Fibroblast of lung (primary cell): ENCODE results near the gene WTIP. TPM values are rescaled to one million over a fixed set of nuclear protein-coding genes. Genes with fewer than 3 reads are reported as not detected.
"Not testable (repeated sequence)": the region's sequence is repeated elsewhere in the genome, so short reads cannot be mapped to it uniquely, and the experiment has no call there.

ENCODE experiments used
- DNase-seq, 2 donors: peaks; one replicate each; pipeline versions ENCODE4 v3.0.0 to v3.0.0-alpha.2; 2010; ENCODE audit warnings: low read depth in 2 of 2
- H2AFZ ChIP-seq: 2 replicates; pipeline ENCODE4 v1.5.1; 2012; ENCODE audit warnings: low read length, control low read depth, inconsistent platforms
- H3K27ac ChIP-seq: 2 replicates; pipeline ENCODE4 v1.5.1; 2011; ENCODE audit warnings: low read length, control low read depth; ENCODE audit not compliant: insufficient read depth
- H3K27me3 ChIP-seq: 2 replicates; pipeline ENCODE4 v1.5.1; 2011; ENCODE audit warnings: mild to moderate bottlenecking, low read length; ENCODE audit not compliant: control insufficient read depth, insufficient read depth
- H3K36me3 ChIP-seq: 2 replicates; pipeline ENCODE4 v1.5.1; 2011; ENCODE audit warnings: low read length; ENCODE audit not compliant: control insufficient read depth, insufficient read depth
- H3K4me1 ChIP-seq: 2 replicates; pipeline ENCODE4 v1.5.1; 2011; ENCODE audit warnings: low read length; ENCODE audit not compliant: control insufficient read depth, insufficient read depth; ENCODE audit errors: extremely low read depth
- H3K4me2 ChIP-seq: 2 replicates; pipeline ENCODE4 v1.5.1; 2011; ENCODE audit warnings: low read length, control low read depth; ENCODE audit not compliant: insufficient read depth; ENCODE audit errors: extremely low read depth
- H3K4me3 ChIP-seq, 4 experiments: fragments of 200-600 bp in 1 of 4; sonication (generic) in 1 of 4; replicated peaks in 1 of 4; 2 replicates each; pipeline ENCODE4 v1.5.1; 2011 to 2016; ENCODE audit warnings: low read length in 4 of 4, low read depth in 3 of 4, mild to moderate bottlenecking in 3 of 4, control low read depth in 2 of 4, inconsistent platforms in 1 of 4, mixed read lengths in 1 of 4; ENCODE audit not compliant: insufficient read depth in 1 of 4; ENCODE audit errors: control extremely low read depth in 1 of 4
- H3K79me2 ChIP-seq: 2 replicates; pipeline ENCODE4 v1.5.1; 2012; ENCODE audit warnings: mild to moderate bottlenecking, low read length, inconsistent platforms; ENCODE audit not compliant: control insufficient read depth, insufficient read depth
- H3K9ac ChIP-seq: 2 replicates; pipeline ENCODE4 v1.5.1; 2011; ENCODE audit warnings: mild to moderate bottlenecking, low read length, control low read depth; ENCODE audit not compliant: insufficient read depth
- H3K9me3 ChIP-seq: 2 replicates; pipeline ENCODE4 v1.5.1; 2012; ENCODE audit warnings: low read depth, low read length; ENCODE audit not compliant: control insufficient read depth, insufficient read depth
- H4K20me1 ChIP-seq: 2 replicates; pipeline ENCODE4 v1.5.1; 2011; ENCODE audit warnings: low read length; ENCODE audit not compliant: control insufficient read depth, insufficient read depth; ENCODE audit errors: extremely low read depth
- CTCF ChIP-seq, 2 donors: IDR thresholded peaks in 1 of 2; conservative IDR thresholded peaks in 1 of 2; 1 replicate in 1 of 2; 2 replicates in 1 of 2; pipeline ENCODE4 v1.5.1; 2011 to 2012; ENCODE audit warnings: low read length in 2 of 2, control low read depth in 1 of 2, inconsistent platforms in 1 of 2, low read depth in 1 of 2, mild to moderate bottlenecking in 1 of 2
- EZH2 ChIP-seq: IDR thresholded peaks from 2 replicates; pipeline ENCODE4 v1.5.1; 2012; ENCODE audit warnings: low read length, control low read depth, mild to moderate bottlenecking; ENCODE audit errors: missing control alignments
- polyA plus RNA-seq, 2 donors: library from polyadenylated mRNA; depleted of rRNA in 1 of 2; stranded (reverse) in 1 of 2; unstranded in 1 of 2; fragments of >200 nt; gene quantifications; 2 replicates each; pipeline ENCODE4 v1.2.1, GENCODE V29; 2011 to 2012; ENCODE audit warnings: missing spikeins in 1 of 2
- total RNA-seq: library from RNA; depleted of rRNA; stranded (reverse); fragments of >200 nt; gene quantifications from 2 replicates; pipeline ENCODE4 v1.2.1, GENCODE V29; 2014

WTIP gene
- total and polyA plus RNA-seq, 2 donors (not counting 1 experiment from before 2014, with no cell fraction given) = 18.4 to 49.0 TPM

- no peak overlapping the region for H3K27ac ChIP-seq
Observed at GRCh38 chr19:34458677-34459076, 22.9 kb upstream of the WTIP start.

GRCh38 chr19:34459614-34460013 lies 21.9 kb upstream of the WTIP start:
- no peaks in the 10 kb centered on the region for H3K9me3 ChIP-seq
- no peak overlapping the region for H3K4me2 ChIP-seq
- H3K4me1 ChIP-seq = peaks cover under 1% of the 10 kb centered on the region
- peaks cover 2% of the 10 kb centered on the region for H4K20me1 ChIP-seq
- no peak for DNase-seq
- H3K79me2 ChIP-seq = peaks cover 36% of the 10 kb centered on the region
- TF ChIP-seq EZH2 = no peak
- no peak overlapping the region for H3K4me3 ChIP-seq
- H2AFZ ChIP-seq = no peak overlapping the region
- no peaks in the 10 kb centered on the region for H3K27me3 ChIP-seq
- H3K9ac ChIP-seq = no peak overlapping the region
- H3K27ac ChIP-seq = no peak overlapping the region
- peaks cover 6% of the 10 kb centered on the region for H3K36me3 ChIP-seq

More at GRCh38 chr19:34458677-34459076, 22.9 kb upstream of the WTIP start:
- Histone ChIP-seq H2AFZ (no peak overlapping the region), H3K27me3 (no peaks in the 10 kb centered on the region), H3K4me1 (peaks cover 4% of the 10 kb centered on the region), H3K9ac (no peak overlapping the region), H4K20me1 (peaks cover 2% of the 10 kb centered on the region), H3K4me2 (no peak overlapping the region), H3K79me2 (peaks cover 36% of the 10 kb centered on the region), H3K4me3 (no peak overlapping the region), H3K9me3 (no peaks in the 10 kb centered on the region), H3K36me3 (peaks cover 6% of the 10 kb centered on the region)
- no peak for TF ChIP-seq EZH2
- no peak for TF ChIP-seq CTCF (conservative IDR thresholded peaks at IDR 0.05 in 1 of 2, IDR thresholded peaks at IDR 0.05 in 1 of 2; ENCODE audit: low read depth in 1 of 2, low read length in 2 of 2)
- no peak for DNase-seq

- Histone ChIP-seq H3K79me2 (peaks cover 26% of the 10 kb centered on the region), H4K20me1 (peaks cover 2% of the 10 kb centered on the region), H3K4me2 (no peak overlapping the region), H3K27ac (peak overlapping the region; percentile 49), H2AFZ (no peak overlapping the region), H3K4me1 (no peaks in the 10 kb centered on the region), H3K9ac (no peak overlapping the region), H3K36me3 (peaks cover 2% of the 10 kb centered on the region), H3K9me3 (no peaks in the 10 kb centered on the region), H3K4me3 (no peak overlapping the region), H3K27me3 (no peaks in the 10 kb centered on the region)
- no peak for TF ChIP-seq CTCF (conservative IDR thresholded peaks at IDR 0.05 in 1 of 2, IDR thresholded peaks at IDR 0.05 in 1 of 2; ENCODE audit: low read depth in 1 of 2, low read length in 2 of 2)
- no peak for TF ChIP-seq EZH2
- DNase-seq = peak; percentile 30 to 41
Observed at GRCh38 chr19:34461375-34462100, 20.0 kb upstream of the WTIP start.

GRCh38 chr19:34464785-34465184 lies 16.8 kb upstream of the WTIP start:
- not testable (repeated sequence) for H3K4me2 ChIP-seq, H3K9me3 ChIP-seq, H3K36me3 ChIP-seq, H3K9ac ChIP-seq, H2AFZ ChIP-seq, H3K4me1 ChIP-seq, H3K4me3 ChIP-seq, H3K27me3 ChIP-seq, H4K20me1 ChIP-seq, H3K27ac ChIP-seq, DNase-seq
- peaks cover 11% of the 10 kb centered on the region for H3K79me2 ChIP-seq
